H9 (cell line): ENCODE data around the gene TULP3. TPM values are rescaled to one million over a fixed set of nuclear protein-coding genes. Genes with fewer than 3 reads are reported as not detected.

ENCODE experiments used
- DNase-seq: peaks from one replicate; pipeline ENCODE4 v3.0.0-alpha.2; 2017
- H2AFZ ChIP-seq: one replicate; pipeline ENCODE4 v1.6.1; 2013; ENCODE audit warnings: mild to moderate bottlenecking, low read length, control low read depth, moderate library complexity
- H2AK5ac ChIP-seq: 2 replicates; pipeline ENCODE4 v1.6.1; 2013; ENCODE audit warnings: low read length, control low read depth, mixed read lengths; ENCODE audit not compliant: insufficient read length
- H2BK120ac ChIP-seq: one replicate; pipeline ENCODE4 v1.6.1; 2013; ENCODE audit warnings: low read depth, mild to moderate bottlenecking, low read length, control low read depth, inconsistent platforms; ENCODE audit not compliant: poor library complexity, severe bottlenecking
- H2BK12ac ChIP-seq: 2 replicates; pipeline ENCODE4 v1.6.1; 2013; ENCODE audit warnings: low read length, control low read depth, mixed read lengths, low read depth; ENCODE audit not compliant: insufficient read length
- H2BK15ac ChIP-seq: 2 replicates; pipeline ENCODE4 v1.6.1; 2013; ENCODE audit warnings: low read depth, low read length, control low read depth
- H2BK20ac ChIP-seq: one replicate; pipeline ENCODE4 v1.6.1; 2013; ENCODE audit warnings: low read depth, mild to moderate bottlenecking, low read length, control low read depth, inconsistent platforms; ENCODE audit not compliant: poor library complexity, severe bottlenecking
- H2BK5ac ChIP-seq: 2 replicates; pipeline ENCODE4 v1.6.1; 2013; ENCODE audit warnings: low read length, control low read depth, mixed read lengths; ENCODE audit not compliant: insufficient read length
- H3K14ac ChIP-seq: 2 replicates; pipeline ENCODE4 v1.6.1; 2013; ENCODE audit warnings: low read length, control low read depth; ENCODE audit not compliant: insufficient read depth
- H3K18ac ChIP-seq: 2 replicates; pipeline ENCODE4 v1.6.1; 2013; ENCODE audit warnings: low read depth, mild to moderate bottlenecking, mixed read lengths, low read length, control low read depth; ENCODE audit not compliant: insufficient read length
- H3K23ac ChIP-seq: 2 replicates; pipeline ENCODE4 v1.6.1; 2013; ENCODE audit warnings: low read length, control low read depth, mixed read lengths, low read depth; ENCODE audit not compliant: insufficient read length
- H3K23me2 ChIP-seq: 2 replicates; pipeline ENCODE4 v1.6.1; 2013; ENCODE audit warnings: low read depth, mild to moderate bottlenecking, mixed read lengths, low read length, control low read depth; ENCODE audit not compliant: insufficient read length, poor library complexity, severe bottlenecking
- H3K27ac ChIP-seq: 2 replicates; pipeline ENCODE4 v1.5.1; 2013; ENCODE audit warnings: low read length, control low read depth, mixed read lengths, low read depth; ENCODE audit not compliant: insufficient read length
- H3K27me3 ChIP-seq: 2 replicates; pipeline ENCODE4 v1.6.1; 2013; ENCODE audit warnings: low read length, control low read depth, inconsistent platforms; ENCODE audit not compliant: insufficient read depth
- H3K4ac ChIP-seq: 2 replicates; pipeline ENCODE4 v1.6.1; 2013; ENCODE audit warnings: low read depth, mild to moderate bottlenecking, control low read depth, inconsistent platforms, low read length, moderate library complexity
- H3K4me1 ChIP-seq: 2 replicates; pipeline ENCODE4 v1.6.1; 2013; ENCODE audit warnings: low read length, control low read depth, inconsistent platforms; ENCODE audit not compliant: insufficient read depth
- H3K4me2 ChIP-seq: 2 replicates; pipeline ENCODE4 v1.6.1; 2013; ENCODE audit warnings: low read length, control low read depth, mixed read lengths; ENCODE audit not compliant: insufficient read length, insufficient read depth
- H3K56ac ChIP-seq: 2 replicates; pipeline ENCODE4 v1.6.1; 2013; ENCODE audit warnings: low read depth, mild to moderate bottlenecking, mixed read lengths, low read length, control low read depth; ENCODE audit not compliant: insufficient read length
- H3K79me1 ChIP-seq: 2 replicates; pipeline ENCODE4 v1.6.1; 2013; ENCODE audit warnings: low read depth, mild to moderate bottlenecking, moderate library complexity, low read length, control low read depth, inconsistent platforms; ENCODE audit not compliant: insufficient read depth, poor library complexity, severe bottlenecking
- H3K79me2 ChIP-seq: 2 replicates; pipeline ENCODE4 v1.6.1; 2013; ENCODE audit warnings: low read length, control low read depth, inconsistent platforms; ENCODE audit not compliant: insufficient read depth
- H3K9ac ChIP-seq: 2 replicates; pipeline ENCODE4 v1.6.1; 2013; ENCODE audit warnings: low read length, control low read depth, mixed read lengths; ENCODE audit not compliant: insufficient read length; ENCODE audit errors: extremely low read depth
- H3K9me3 ChIP-seq: one replicate; pipeline ENCODE4 v1.6.1; 2013; ENCODE audit warnings: low read depth, low read length, inconsistent platforms; ENCODE audit not compliant: control insufficient read depth
- H3T11ph ChIP-seq: one replicate; pipeline ENCODE4 v1.6.1; 2013; ENCODE audit warnings: mild to moderate bottlenecking, low read length, control low read depth, inconsistent platforms
- H4K20me1 ChIP-seq: one replicate; pipeline ENCODE4 v1.6.1; 2013; ENCODE audit not compliant: control insufficient read depth, insufficient read length, insufficient read depth
- H4K5ac ChIP-seq: 2 replicates; pipeline ENCODE4 v1.6.1; 2013; ENCODE audit warnings: low read depth, mild to moderate bottlenecking, mixed read lengths, low read length, control low read depth; ENCODE audit not compliant: insufficient read length
- H4K8ac ChIP-seq: replicated peaks from 2 replicates; pipeline ENCODE4 v1.6.1; 2013; ENCODE audit warnings: low read length, control low read depth, mixed read lengths, low read depth; ENCODE audit not compliant: insufficient read length
- H4K91ac ChIP-seq: 2 replicates; pipeline ENCODE4 v1.6.1; 2013; ENCODE audit warnings: low read depth, mild to moderate bottlenecking, moderate library complexity, mixed read lengths, low read length, control low read depth; ENCODE audit not compliant: insufficient read length
- H3K27ac Mint-ChIP-seq, 3 experiments: 2 replicates in 2 of 3; 3 replicates in 1 of 3; pipeline ENCODE4 v1.8.0; 2020 to 2021; ENCODE audit warnings: mixed read lengths in 3 of 3, mild to moderate bottlenecking in 1 of 3, moderate library complexity in 1 of 3
- H3K27me3 Mint-ChIP-seq: 2 replicates; pipeline ENCODE4 v1.8.0; 2021; ENCODE audit warnings: low read depth, mild to moderate bottlenecking, moderate library complexity, mixed read lengths
- H3K36me3 Mint-ChIP-seq, 3 experiments: 2 replicates in 2 of 3; 3 replicates in 1 of 3; pipeline ENCODE4 v1.8.0; 2020 to 2021; ENCODE audit warnings: low read depth in 3 of 3, mixed read lengths in 3 of 3; ENCODE audit not compliant: insufficient read depth in 1 of 3
- H3K4me1 Mint-ChIP-seq, 2 experiments: 2 replicates each; pipeline ENCODE4 v1.8.0; 2020; ENCODE audit warnings: mixed read lengths in 2 of 2
- H3K4me3 Mint-ChIP-seq, 2 experiments: 2 replicates in 1 of 2; 3 replicates in 1 of 2; pipeline ENCODE4 v1.8.0; 2020 to 2021; ENCODE audit warnings: mild to moderate bottlenecking in 2 of 2, mixed read lengths in 2 of 2, moderate library complexity in 1 of 2
- H3K9me3 Mint-ChIP-seq, 2 experiments: 2 replicates in 1 of 2; 3 replicates in 1 of 2; pipeline ENCODE4 v1.8.0; 2020; ENCODE audit warnings: mild to moderate bottlenecking in 2 of 2, mixed read lengths in 2 of 2, moderate library complexity in 1 of 2
- CTCF ChIP-seq: fragments of 200-600 bp; sonication (generic); conservative IDR thresholded peaks from 3 replicates; pipeline ENCODE4 v1.8.0; 2021; ENCODE audit warnings: antibody characterized with exemption, mild to moderate bottlenecking
- WGBS: extraction: QIAGEN DNeasy Blood & Tissue Kit; methylation state at CpG from one replicate; pipeline ENCODE4 v1.1.7; 2013; ENCODE audit warnings: missing lambda C conversion rate, low lambda C conversion rate, mixed read lengths; ENCODE audit not compliant: insufficient read length; ENCODE audit errors: extremely low coverage; 5-methylcytosine and 5-hydroxymethylcytosine counted together
- total RNA-seq: library from RNA; stranded (reverse); gene quantifications from 2 replicates; pipeline ENCODE4 v1.2.1, GENCODE V29; 2021

TULP3 gene
- total RNA-seq, 1 experiment from 2014 or later, result 22.3 TPM

- Mint-ChIP-seq H3K27me3 (peaks cover 6% of the 10 kb centered on the region), H3K4me3 (peak within 1 kb of the TSS; percentile 83 to 96), H3K4me1 (peaks cover 45 to 47% of the 10 kb centered on the region in 2 experiments), H3K9me3 (no peaks in the 10 kb centered on the region; a peak in 1 of 5 replicates), H3K27ac (peak within 1 kb of the TSS; percentile 86 to 97 (median 94)), H3K36me3 (peaks cover 0 to 13% (median 4%) of the 10 kb centered on the region in 3 experiments; a peak in 4 of 7 replicates)
- Histone ChIP-seq H3K9ac (peak within 1 kb of the TSS; percentile 62), H3K27ac (peak within 1 kb of the TSS; percentile 19), H4K5ac (no peak within 1 kb of the TSS), H4K20me1 (peaks cover 3% of the 10 kb centered on the region), H3K23ac (no peak within 1 kb of the TSS), H2AFZ (peak within 1 kb of the TSS; percentile 0), H4K91ac (no peak within 1 kb of the TSS), H3T11ph (no peak within 1 kb of the TSS), H3K18ac (peak within 1 kb of the TSS; percentile 45), H3K56ac (no peak within 1 kb of the TSS), H2BK12ac (no peak within 1 kb of the TSS), H2BK15ac (no peak within 1 kb of the TSS), H3K23me2 (peaks cover 23% of the 10 kb centered on the region), H4K8ac (no peak within 1 kb of the TSS), H3K79me1 (no peaks in the 10 kb centered on the region), H2BK20ac (no peak within 1 kb of the TSS), H3K27me3 (no peaks in the 10 kb centered on the region), H3K4ac (no peak within 1 kb of the TSS), H2BK5ac (no peak within 1 kb of the TSS), H3K9me3 (no peaks in the 10 kb centered on the region), H2BK120ac (no peak within 1 kb of the TSS), H3K4me1 (no peaks in the 10 kb centered on the region; the same call in 1 of the 2 replicates), H3K14ac (peak within 1 kb of the TSS; percentile 80), H2AK5ac (no peak within 1 kb of the TSS), H3K4me2 (peak within 1 kb of the TSS; percentile 91), H3K79me2 (peaks cover 18% of the 10 kb centered on the region; the same call in 1 of the 2 replicates)
- peak; percentile 92 for DNase-seq
- no CpG with 5 or more reads among the region's 50 CpGs for WGBS
- TF ChIP-seq CTCF, result no peak
These were observed 68.5 kb downstream of the TULP3 start, which contains the start of gene TEAD4 for GRCh38 chr12:2959192-2959504. Gene TEAD4 (plus strand): TSS chr12:2959397.
